Frontal cortex (tissue), 4 donors: ENCODE data around the gene SOX21. TPM values are rescaled to one million over a fixed set of nuclear protein-coding genes. Genes with fewer than 3 reads are reported as not detected.

Experiments used
- DNase-seq, 2 donors: peaks; one replicate each; pipeline ENCODE4 v3.0.0; 2012; ENCODE audit warnings: low spot score in 2 of 2
- FAIRE-seq: peaks from 2 replicates; lab custom pipeline; 2012; peaks lifted over from hg19 to GRCh38; lab: Jason Lieb, UNC
- total RNA-seq: library from RNA; depleted of rRNA; stranded (reverse); fragments of >200 nt; gene quantifications from one replicate; pipeline ENCODE4 v1.2.3, GENCODE V29; 2014
- donor health status: control.
- donor health status: control.
- donor health status: control.

SOX21 gene
- total RNA-seq, 1 donor from 2014 or later, result 2.4 TPM

- FAIRE-seq, result no peak
- no peak for DNase-seq
Observed at GRCh38 chr13:94710065-94710781, 2.1 kb downstream of the SOX21 start.

DNA sequence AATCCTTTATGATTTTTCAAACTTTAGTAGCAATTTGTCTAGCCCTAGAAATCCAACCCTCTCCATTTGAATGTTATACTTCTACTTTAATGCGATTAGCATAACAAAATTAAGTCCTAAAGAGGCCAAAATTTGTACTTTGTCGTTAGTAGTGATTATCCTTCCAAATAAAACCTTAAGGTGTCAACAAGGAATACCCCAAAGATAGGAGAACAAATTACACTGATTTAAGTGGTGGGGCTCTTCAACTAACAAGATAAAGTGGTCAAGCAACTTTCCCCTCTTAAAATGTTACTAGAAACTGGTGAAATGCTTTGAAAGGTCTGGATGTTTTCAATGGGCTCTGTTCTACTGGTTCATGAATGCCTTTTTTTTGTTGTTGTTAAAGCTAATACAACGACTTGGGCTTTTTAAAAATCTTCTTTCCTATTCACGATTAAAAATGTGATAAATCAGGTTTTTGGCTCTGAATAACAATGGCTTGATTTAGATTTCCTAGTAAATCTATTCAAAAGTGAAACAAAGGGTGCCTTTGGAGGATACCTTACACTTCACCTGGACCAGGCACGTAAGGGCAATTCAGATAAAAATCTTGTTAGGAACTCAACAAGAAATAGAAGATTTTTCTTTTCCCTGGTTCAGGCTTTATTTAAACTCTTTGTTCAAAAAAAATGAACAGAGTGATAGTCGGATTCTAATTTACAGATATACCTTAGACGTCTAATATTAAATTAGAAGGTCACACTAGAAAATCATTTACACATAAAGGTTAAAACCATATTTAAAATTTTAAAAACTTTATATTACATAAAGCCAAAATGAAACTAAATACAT, 3.1 kb downstream of the SOX21 start:
- DNase-seq (no peak), FAIRE-seq (no peak)

DNA sequence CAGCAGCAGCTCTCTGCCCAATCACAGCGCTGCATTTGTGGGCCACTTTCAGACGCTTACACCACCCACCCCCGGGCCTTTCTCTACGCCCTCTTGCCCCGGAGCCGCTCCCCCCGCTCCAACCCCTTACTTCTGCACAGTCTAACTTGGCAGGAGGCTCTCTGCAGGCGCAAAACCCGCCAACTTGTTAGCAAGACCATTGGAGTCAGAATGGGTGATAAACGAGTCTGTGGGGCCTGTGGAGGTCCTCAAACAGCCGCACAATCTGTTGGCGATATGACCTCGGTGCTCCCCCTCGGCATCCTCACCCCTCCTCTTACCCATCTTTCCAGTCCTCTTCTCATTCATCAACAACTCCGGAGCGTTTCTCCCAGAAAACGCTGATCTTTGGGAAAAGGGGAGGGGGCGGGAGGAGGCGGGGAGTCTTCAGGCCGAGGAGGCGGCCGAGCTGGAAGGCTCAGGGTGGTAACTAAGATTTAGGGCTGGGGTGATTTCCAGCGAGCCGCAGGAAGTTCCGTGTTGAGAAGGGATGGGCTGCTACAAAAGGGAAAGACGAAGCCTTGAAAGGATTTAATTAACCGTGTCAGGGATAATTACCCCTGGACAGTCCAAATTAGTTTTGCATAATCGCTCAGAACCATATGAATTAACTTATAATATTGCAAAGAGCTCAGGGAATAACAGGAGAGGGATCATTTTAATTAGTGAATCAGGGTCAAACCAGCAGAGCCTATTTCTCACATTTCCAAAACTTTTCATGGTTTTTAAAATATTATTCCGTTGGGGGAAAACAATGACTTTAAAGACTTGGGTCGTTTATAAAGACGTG, 4.1 kb downstream of the SOX21 start:
- DNase-seq, result no peak
- FAIRE-seq, result no peak

DNA sequence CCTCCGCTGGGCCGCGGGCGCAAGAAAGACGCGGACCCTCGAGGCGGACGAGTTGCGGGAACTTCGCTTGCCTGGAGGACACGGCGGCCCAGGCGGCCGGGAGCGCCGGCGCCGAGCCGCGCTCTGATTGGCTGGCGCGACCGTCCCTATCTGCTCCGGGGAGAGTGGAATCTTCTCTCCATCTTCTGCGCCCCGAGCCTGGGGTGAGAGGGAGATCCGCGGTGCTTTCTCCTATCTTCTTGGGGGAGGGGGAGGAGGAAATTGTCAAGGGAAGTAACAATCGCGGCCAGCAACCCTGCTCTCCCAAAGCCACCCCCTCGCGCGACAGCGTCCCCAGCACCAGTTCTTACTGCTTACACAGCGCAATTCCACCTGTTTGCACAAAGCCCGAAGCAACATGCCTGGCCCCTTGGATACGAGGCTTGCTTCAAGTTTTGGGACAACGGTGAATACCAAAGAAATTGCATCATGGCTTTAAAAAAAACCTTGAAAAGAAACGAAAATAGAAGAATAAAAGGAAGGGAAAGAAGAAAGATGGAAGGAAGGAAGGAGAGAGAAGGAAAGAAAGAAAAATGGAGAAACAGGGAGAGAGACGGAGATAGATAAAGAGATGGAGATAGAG, 4.8 kb downstream of the SOX21 start:
- DNase-seq, result no peak
- no peak for FAIRE-seq

DNA sequence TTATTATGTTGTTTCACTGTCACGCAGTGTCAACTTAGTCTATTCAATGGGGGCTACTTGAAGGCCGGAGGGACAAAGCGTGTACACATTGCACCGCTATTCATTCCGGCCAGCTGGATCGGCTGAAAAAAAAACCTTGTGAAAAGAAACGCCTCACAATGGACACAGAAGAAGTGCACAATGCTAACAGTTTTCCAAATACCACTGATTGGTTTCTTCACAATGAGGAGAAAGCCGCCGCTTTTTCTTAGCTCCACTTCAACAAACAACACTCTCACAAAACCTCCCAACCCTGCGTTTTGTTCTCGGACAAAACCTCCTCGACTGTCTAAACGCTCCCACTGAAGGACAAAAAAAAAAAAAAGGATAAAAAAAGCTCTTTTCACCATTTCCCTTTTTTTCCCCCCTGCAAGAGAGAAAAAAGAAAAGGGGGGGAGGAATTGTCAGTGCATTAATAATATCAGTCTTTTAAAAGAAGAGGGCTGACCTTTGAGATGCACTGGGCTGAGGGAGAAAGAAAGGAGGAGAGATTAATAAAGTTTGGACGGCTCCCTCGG, 5.4 kb downstream of the SOX21 start:
- DNase-seq (peak in 1 of 2 donors; percentile 71), FAIRE-seq (no peak)

- no peak for DNase-seq
- no peak for FAIRE-seq
Observed at GRCh38 chr13:94706101-94706842, 6.1 kb downstream of the SOX21 start.

DNA sequence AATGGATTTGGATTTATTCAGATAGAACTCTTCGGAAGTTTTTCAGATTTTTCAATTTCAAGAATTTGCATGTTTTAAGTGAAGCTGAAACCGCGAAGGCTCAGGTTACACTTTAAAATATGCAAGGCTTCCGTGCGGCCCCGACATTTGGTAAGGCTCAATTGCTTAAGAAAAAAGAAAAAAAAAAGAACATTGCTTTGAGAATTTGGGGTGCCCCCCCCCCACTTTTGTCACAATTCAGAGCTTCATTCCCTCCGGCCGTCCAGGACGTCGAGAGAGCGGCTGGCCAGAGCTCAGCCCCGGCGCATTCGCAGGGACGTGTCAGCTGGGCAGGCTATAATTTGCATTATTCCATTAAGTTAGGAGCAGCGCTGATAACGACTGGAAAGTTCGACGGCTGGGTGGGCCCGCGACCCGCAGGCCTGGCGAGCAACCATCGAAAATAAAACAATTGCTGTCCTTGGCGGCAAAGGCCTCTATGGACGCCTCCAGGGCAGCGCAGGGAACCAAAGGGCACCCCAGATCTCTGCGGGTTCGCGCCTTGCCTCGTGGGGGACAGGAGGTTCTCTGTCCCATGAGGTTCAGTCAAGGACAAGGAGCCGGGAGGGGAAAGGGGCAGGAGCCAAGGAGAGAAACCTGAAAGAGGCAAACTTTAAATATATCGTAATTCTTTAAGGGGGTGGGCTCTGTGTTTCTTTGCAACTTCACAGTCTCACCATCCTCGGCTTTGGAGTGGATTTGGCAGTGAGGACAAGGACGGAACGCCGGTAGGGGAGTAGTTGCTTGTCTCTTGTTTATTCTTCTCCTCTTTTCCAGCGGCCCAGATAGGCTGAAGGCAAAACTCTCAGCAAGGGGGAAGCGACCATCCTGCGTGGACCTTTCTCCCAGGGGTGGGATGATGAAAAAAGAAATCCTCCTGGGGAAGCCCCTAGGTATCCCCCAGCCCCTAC, 7.0 kb downstream of the SOX21 start:
- DNase-seq, result no peak
- no peak for FAIRE-seq

DNA sequence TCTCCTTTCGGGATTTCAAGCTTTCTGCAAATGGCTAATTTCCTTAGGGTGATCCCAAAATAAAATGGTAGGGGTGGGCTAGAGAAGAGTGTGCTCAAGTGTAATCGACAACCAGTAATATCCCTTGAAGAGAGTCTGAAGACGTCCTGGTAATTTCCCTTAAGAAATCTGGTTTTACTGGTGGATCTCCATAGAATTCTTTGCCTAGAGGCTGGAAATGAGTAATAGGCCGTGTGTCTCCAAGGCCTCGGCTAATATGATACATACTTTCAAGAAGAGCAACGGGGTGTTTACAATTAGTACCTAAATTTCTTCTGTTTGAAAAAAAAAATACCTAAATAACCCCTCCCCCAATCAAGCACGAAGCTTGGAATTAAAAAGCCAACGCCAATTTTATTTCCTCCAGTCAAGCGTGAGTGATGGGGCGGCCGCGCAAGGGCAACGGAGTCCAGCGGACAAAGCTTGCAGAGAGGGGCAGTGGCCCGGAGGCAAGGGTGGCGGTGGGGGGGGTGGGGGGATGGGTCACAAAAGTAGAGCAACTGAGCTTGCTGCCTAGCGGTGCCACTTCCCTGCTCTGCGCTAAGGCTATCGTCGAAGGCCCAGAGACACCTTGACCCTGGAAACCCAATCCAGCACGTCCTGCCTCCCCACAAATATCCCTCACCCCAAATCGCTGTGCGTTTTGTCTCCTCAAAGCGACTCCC, 7.8 kb downstream of the SOX21 start:
- DNase-seq (no peak), FAIRE-seq (no peak)

DNA sequence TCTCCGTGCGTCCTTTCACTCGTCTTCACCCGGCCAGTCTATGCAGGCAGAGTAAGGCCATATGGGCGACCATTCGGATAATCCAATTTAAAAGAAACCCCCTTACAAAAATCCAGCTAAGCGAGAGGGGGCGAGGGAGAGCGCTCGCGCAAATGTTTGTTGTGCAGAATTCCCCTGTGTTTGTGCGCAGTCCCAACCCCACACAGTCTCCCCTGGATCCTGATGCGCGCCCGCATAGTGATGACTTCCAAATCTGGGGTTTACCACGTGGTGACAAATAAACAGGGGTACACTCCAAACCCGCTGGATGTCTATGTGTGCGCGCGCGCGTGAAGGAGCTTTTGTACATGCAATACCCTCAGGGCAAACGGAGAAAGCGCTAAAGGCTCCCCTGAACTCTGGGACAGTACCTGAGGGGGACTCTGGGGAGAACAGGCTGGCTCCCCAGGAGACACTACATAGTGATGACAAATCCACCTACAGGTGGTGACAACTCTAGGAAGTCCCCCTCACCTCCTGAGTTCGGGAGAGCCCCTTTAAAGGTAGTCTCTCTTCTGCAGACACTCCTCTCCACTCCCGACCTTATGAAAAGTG, 8.5 kb downstream of the SOX21 start:
- DNase-seq (no peak), FAIRE-seq (no peak)

DNA sequence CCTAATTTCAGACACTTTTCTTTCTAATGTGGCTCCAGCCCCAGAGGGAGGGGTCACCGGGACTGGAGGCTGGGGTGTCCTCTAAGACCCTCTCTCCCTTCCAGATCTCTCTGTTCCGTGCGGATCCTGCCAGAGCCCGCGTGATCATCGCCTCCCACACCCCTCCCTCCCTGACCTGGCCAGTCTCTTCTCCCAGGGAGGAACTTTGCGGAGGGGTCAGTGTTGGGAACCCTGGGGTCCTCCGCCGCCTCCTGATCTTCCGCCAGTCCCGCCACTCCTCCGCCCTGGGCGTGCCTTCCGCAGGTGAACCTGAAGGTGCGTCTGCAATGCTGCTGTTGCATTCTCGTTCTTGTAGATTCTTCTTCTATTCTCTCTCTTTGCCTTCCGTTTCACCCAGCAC, 9.1 kb downstream of the SOX21 start:
- FAIRE-seq (no peak), DNase-seq (no peak)

DNA sequence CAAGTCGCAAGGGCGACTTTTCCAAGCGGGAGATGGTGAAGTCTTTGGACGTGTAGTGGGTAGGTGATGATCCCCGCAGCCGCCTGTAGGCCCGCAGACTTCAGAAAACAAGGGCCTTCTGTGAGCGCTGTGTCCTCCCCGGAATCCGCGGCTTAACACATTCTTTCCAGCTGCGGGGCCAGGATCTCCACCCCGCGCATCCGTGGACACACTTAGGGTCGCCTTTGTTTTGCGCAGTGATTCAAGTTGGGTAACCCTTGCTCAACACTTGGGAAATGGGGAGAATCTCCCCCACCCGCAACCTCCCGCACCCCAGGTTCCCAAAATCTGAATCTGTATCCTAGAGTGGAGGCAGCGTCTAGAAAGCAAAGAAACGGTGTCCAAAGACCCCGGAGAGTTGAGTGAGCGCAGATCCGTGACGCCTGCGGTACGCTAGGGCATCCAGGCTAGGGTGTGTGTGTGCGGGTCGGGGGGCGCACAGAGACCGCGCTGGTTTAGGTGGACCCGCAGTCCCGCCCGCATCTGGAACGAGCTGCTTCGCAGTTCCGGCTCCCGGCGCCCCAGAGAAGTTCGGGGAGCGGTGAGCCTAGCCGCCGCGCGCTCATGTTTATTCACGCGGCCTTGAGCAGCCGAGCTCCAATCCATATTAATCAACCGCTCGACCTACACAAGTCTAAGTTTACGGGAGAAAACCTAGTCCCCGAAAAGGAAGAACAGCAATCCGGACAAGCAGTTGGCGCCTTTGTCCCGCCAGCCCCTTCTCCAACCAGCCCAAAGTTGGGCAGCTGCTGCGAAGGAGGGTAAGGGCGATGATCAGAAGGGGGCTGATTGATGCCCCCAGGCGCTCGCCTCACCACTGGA, 9.9 kb downstream of the SOX21 start:
- DNase-seq, result no peak
- no peak for FAIRE-seq

DNA sequence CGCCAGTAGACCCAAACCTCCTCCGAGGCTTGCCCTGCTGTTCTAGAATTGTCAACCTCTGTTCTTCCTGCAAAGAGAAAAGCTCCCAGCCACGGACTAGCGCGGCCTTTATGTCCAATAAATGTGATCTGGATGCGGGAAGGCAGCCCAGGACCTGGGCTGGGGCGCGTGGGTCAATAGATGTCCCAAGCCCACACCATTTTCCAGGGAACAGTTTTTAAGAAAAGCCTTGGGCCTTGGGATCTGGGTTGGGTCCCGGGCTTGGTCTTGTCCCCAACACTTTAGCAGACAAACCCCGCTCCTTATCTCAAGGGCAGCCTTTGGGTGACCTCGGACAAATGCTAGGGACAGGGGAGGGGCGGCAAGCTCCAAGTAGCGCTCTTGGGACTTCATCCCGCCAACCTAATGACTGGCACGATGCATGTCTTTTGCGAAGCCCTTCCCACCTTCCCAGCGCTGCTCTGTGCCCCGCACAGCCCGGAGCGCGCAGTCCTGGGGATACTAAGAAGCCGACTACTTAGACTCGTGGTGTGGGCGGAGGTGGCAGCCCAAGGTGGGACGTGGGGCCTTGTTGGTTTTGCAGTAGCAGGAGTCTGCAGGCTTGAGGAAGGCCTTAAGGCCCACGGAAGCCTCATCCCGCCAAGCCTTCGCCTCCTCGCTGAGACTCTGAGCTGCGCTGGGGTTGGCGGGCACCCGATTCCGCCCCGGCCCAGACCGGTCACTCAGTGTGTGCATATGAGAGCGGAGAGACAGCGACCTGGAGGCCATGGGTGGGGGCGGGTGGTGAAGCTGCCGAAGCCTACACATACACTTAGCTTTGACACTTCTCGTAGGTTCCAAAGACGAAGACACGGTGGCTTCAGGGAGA, 10.8 kb downstream of the SOX21 start:
- FAIRE-seq (no peak), DNase-seq (no peak)

GRCh38 chr13:94700536-94700935, 11.8 kb downstream of the SOX21 start:
- FAIRE-seq, result no peak
- no peak for DNase-seq

DNA sequence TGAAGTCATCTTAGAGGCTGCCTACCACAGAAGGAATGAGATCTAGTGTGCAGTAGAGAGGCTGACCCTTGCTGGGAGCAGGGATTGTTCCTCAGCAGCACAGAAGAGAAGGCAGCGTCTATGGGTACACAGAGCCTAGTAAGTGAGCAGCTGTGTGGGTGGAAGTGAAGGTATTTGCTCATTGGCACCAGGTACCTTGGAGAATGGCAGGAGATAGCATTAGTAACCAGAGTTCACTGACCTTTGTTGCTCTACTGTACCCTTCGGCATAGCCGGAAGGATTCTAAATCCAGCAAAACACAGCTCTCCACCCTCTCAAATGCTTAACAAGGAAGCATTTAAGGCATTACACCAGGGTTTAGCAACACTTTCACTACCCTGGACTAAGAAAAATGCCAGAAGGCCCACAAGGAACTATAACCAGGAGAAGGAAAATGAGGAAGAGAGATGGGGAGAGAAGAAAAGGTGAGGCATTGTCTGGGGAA, 12.3 kb downstream of the SOX21 start:
- DNase-seq, result no peak
- FAIRE-seq, result no peak

GRCh38 chr13:94696171-94696570, 16.2 kb downstream of the SOX21 start:
- FAIRE-seq, result no peak

More at GRCh38 chr13:94696171-94696570, 16.2 kb downstream of the SOX21 start:
- no peak for DNase-seq
